ENCODE data around the gene MTMR8. TPM values are rescaled to one million over a fixed set of nuclear protein-coding genes. Genes with fewer than 3 reads are reported as not detected.
"Not testable (repeated sequence)": the region's sequence is repeated elsewhere in the genome, so short reads cannot be mapped to it uniquely, and the experiment has no call there.

MTMR8 gene
- total RNA-seq, 1 donor from 2014 or later: 1.3 TPM

DNA sequence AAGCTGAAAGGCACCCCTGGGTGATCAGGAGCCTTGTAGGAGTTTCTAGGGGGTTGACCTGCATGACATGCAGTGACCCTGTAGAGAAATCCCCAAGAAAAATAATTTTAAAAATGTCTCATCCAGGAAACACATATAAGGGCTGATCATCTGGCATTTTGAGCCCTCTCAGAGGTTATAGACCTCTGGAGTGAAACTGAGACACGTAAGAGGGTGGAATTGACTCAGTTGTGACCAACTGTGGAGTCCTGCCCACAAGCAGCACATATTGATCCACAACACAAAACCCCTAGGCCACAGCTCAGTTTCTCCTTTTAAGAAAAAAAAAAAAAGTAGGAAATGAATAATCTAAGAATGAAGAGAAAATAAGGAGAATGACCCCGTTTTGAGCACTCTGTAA, 32.5 kb upstream of the MTMR8 start:
- peaks cover 16% of the 10 kb centered on the region for H3K9me3 Mint-ChIP-seq (ENCODE audit: low read depth)

GRCh38 chrX:64427281-64427680, 32.0 kb upstream of the MTMR8 start:
- Mint-ChIP-seq H3K4me1 (ENCODE audit: low read depth) (no peaks in the 10 kb centered on the region), H3K36me3 (ENCODE audit: low read depth) (no peaks in the 10 kb centered on the region), H3K4me3 (ENCODE audit: unreplicated experiment) (no peak overlapping the region), H3K9me3 (ENCODE audit: low read depth) (peaks cover 14% of the 10 kb centered on the region), H3K27ac (ENCODE audit: unreplicated experiment) (no peak overlapping the region), H3K27me3 (ENCODE audit: low read depth) (no peaks in the 10 kb centered on the region)
- TF ChIP-seq CTCF (IDR thresholded peaks at IDR 0.05): no peak
- no peak for DNase-seq (ENCODE audit: low spot score)

More for the DNA sequence above, 32.5 kb upstream of the MTMR8 start:
- Mint-ChIP-seq H3K27me3 (ENCODE audit: low read depth) (no peaks in the 10 kb centered on the region), H3K4me3 (ENCODE audit: unreplicated experiment) (no peak overlapping the region), H3K36me3 (ENCODE audit: low read depth) (no peaks in the 10 kb centered on the region), H3K27ac (ENCODE audit: unreplicated experiment) (no peak overlapping the region), H3K4me1 (ENCODE audit: low read depth) (no peaks in the 10 kb centered on the region)
- TF ChIP-seq CTCF (IDR thresholded peaks at IDR 0.05): no peak
- DNase-seq (ENCODE audit: low spot score): no peak

DNA sequence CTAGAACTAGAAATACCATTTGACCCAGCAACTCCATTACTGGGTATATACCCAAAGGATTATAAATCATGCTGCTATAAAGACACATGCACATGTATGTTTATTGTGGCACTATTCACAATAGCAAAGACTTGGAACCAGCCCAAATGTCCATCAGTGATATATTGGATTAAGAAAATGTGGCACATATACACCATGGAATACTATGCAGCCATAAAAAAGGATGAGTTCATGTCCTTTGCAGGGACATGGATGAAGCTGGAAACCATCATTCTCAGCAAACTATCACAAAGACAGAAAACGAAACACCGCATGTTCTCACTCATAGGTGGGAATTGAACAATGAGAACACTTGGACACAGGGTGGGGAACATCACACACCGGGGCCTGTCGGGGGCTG, 14.5 kb upstream of the MTMR8 start:
- H3K27me3 Mint-ChIP-seq (ENCODE audit: low read depth); H3K36me3 Mint-ChIP-seq (ENCODE audit: low read depth); H3K4me1 Mint-ChIP-seq (ENCODE audit: low read depth); DNase-seq (ENCODE audit: low spot score); H3K27ac Mint-ChIP-seq (ENCODE audit: unreplicated experiment); H3K4me3 Mint-ChIP-seq (ENCODE audit: unreplicated experiment): not testable (repeated sequence)
- peaks cover 28% of the 10 kb centered on the region for H3K9me3 Mint-ChIP-seq (ENCODE audit: low read depth)

- H3K27me3 Mint-ChIP-seq (ENCODE audit: low read depth): peaks cover 3% of the 10 kb centered on the region
- H3K4me3 Mint-ChIP-seq (ENCODE audit: unreplicated experiment): no peak overlapping the region
- H3K9me3 Mint-ChIP-seq (ENCODE audit: low read depth): peaks cover 15% of the 10 kb centered on the region
- no peaks in the 10 kb centered on the region for H3K36me3 Mint-ChIP-seq (ENCODE audit: low read depth)
- no peak for DNase-seq (ENCODE audit: low spot score)
- no peak overlapping the region for H3K27ac Mint-ChIP-seq (ENCODE audit: unreplicated experiment)
- no peak for TF ChIP-seq CTCF (IDR thresholded peaks at IDR 0.05)
- H3K4me1 Mint-ChIP-seq (ENCODE audit: low read depth): peaks cover 8% of the 10 kb centered on the region
Measured at GRCh38 chrX:64398088-64398487, 2.8 kb upstream of the MTMR8 start.

DNA sequence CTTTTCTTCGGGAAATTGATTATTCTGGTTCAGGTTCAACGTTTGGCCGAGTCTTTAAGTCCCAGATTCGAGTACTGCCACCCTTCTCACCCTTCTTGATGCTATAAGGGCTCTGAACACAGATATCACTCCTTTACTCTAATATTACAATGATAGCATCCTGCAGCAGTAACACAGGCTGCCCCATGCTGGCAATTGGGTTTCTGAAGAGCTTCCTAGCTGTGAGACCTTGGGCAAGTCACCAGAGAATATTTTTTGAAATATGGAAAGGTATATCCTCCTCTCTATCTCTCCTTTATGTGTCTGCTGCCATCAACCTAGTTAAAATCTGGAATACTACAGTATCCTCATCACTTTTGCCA, 297 bp upstream of the MTMR8 start:
- H3K27ac Mint-ChIP-seq (ENCODE audit: unreplicated experiment): no peak overlapping the region
- DNase-seq (ENCODE audit: low spot score): no peak
- H3K27me3 Mint-ChIP-seq (ENCODE audit: low read depth): no peaks in the 10 kb centered on the region
- H3K9me3 Mint-ChIP-seq (ENCODE audit: low read depth): peaks cover 11% of the 10 kb centered on the region
- no peak for TF ChIP-seq CTCF (IDR thresholded peaks at IDR 0.05)
- H3K4me3 Mint-ChIP-seq (ENCODE audit: unreplicated experiment): peak overlapping the region; percentile 84
- no peaks in the 10 kb centered on the region for H3K36me3 Mint-ChIP-seq (ENCODE audit: low read depth)
- peaks cover 8% of the 10 kb centered on the region for H3K4me1 Mint-ChIP-seq (ENCODE audit: low read depth)

- no peak overlapping the region for H3K27ac Mint-ChIP-seq (ENCODE audit: unreplicated experiment)
Measured at GRCh38 chrX:64394059-64394873, 986 bp downstream of the MTMR8 start.

More at GRCh38 chrX:64394059-64394873, 986 bp downstream of the MTMR8 start:
- H3K4me3 Mint-ChIP-seq (ENCODE audit: unreplicated experiment): peak overlapping the region; percentile 84
- no peak for TF ChIP-seq CTCF (IDR thresholded peaks at IDR 0.05)
- DNase-seq (ENCODE audit: low spot score): no peak
- no peaks in the 10 kb centered on the region for H3K36me3 Mint-ChIP-seq (ENCODE audit: low read depth)
- H3K4me1 Mint-ChIP-seq (ENCODE audit: low read depth): peaks cover 8% of the 10 kb centered on the region
- H3K27me3 Mint-ChIP-seq (ENCODE audit: low read depth): no peaks in the 10 kb centered on the region
- H3K9me3 Mint-ChIP-seq (ENCODE audit: low read depth): peaks cover 11% of the 10 kb centered on the region
